MG63 (cell line): ENCODE measurements around the gene TCAP. TPM values are rescaled to one million over a fixed set of nuclear protein-coding genes. Genes with fewer than 3 reads are reported as not detected.

ENCODE experiments used
- DNase-seq: peaks from one replicate; pipeline ENCODE4 v3.0.0-alpha.2; 2020
- H3K27me3 ChIP-seq: fragments of 250-450 bp; sonication (Bioruptor Pico); 2 replicates; pipeline ENCODE4 v1.5.1; 2020; ENCODE audit warnings: mild to moderate bottlenecking, moderate library complexity
- H3K36me3 ChIP-seq: fragments of 250-450 bp; sonication (Bioruptor Pico); 2 replicates; pipeline ENCODE4 v1.5.1; 2020; ENCODE audit warnings: mild to moderate bottlenecking, moderate library complexity
- H3K4me3 ChIP-seq: fragments of 250-450 bp; sonication (Bioruptor Pico); 2 replicates; pipeline ENCODE4 v1.5.1; 2020; ENCODE audit warnings: mild to moderate bottlenecking, moderate library complexity
- H3K9me3 ChIP-seq: fragments of 250-450 bp; sonication (Bioruptor Pico); 2 replicates; pipeline ENCODE4 v1.5.1; 2020; ENCODE audit warnings: mild to moderate bottlenecking, moderate library complexity
- total RNA-seq: library from RNA; depleted of rRNA; stranded (reverse); fragments of >200 nt; shearing (Covaris generic); gene quantifications from 2 replicates; pipeline ENCODE4 v1.2.3, GENCODE V29; 2014; ENCODE audit warnings: low replicate concordance; rRNA removed

Gene TCAP
- total RNA-seq, 1 experiment from 2014 or later: 0.07 TPM

DNA sequence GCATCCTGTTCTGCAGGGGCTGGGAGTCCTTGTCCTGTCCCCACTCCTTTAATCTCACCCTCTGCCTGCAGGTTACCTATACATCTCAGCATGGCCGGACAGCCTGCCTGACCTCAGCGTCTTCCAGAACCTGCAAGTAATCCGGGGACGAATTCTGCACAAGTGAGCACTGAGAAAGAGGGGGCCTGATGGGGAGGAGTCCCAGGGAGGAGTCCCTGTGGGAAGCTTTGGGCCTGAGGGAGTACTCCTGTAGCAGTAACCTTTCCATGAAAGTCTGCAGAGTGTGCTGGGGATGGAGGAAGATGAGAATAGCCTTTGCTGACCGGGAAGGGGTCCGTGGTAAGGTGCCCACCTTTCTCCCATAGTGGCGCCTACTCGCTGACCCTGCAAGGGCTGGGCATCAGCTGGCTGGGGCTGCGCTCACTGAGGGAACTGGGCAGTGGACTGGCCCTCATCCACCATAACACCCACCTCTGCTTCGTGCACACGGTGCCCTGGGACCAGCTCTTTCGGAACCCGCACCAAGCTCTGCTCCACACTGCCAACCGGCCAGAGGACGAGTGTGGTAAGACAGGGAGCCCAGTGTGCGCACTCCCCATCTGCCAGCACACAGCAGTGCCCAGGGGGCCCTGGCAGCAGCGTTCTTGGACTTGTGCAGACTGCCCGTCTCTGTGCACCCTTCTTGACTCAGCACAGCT, 50.4 kb downstream of the TCAP start:
- H3K27me3 ChIP-seq: no peaks in the 10 kb centered on the region
- H3K36me3 ChIP-seq: peaks cover 21% of the 10 kb centered on the region
- H3K4me3 ChIP-seq: no peak overlapping the region
- no peak for DNase-seq
- no peaks in the 10 kb centered on the region for H3K9me3 ChIP-seq

Other genes starting within 250 kb of the TCAP start
- 19.0 and 23.3 TPM in 2 replicates for gene MED1, start 214.1 kb upstream of the TCAP start, total RNA-seq
- 19.7 and 34.0 TPM in 2 replicates for gene CDK12, start 203.9 kb upstream of the TCAP start, total RNA-seq
- gene NEUROD2, start 57.4 kb upstream of the TCAP start, total RNA-seq: not detected in 2 replicates
- not detected in 2 replicates for gene PPP1R1B, start 38.4 kb upstream of the TCAP start, total RNA-seq
- gene STARD3, start 28.2 kb upstream of the TCAP start, total RNA-seq: 55.2 and 61.8 TPM in 2 replicates
- not detected in 2 replicates for gene PNMT, start 3.1 kb downstream of the TCAP start, total RNA-seq
- 9.5 and 29.2 TPM in 2 replicates for gene PGAP3, start 22.7 kb downstream of the TCAP start, total RNA-seq
- gene ERBB2, start 34.7 kb downstream of the TCAP start, total RNA-seq: 19.8 and 30.8 TPM in 2 replicates
- gene MIEN1, start 65.2 kb downstream of the TCAP start, total RNA-seq: 53.8 and 75.4 TPM in 2 replicates
- gene GRB7, start 72.6 kb downstream of the TCAP start, total RNA-seq: not detected in 2 replicates
- not detected in 2 replicates for gene IKZF3, start 199.0 kb downstream of the TCAP start, total RNA-seq
- not detected in 2 replicates for gene ZPBP2, start 202.9 kb downstream of the TCAP start, total RNA-seq